CD4-positive, CD25-positive, alpha-beta regulatory T cell (primary cell): Measurements from ENCODE around the gene SEMA4D. TPM values are rescaled to one million over a fixed set of nuclear protein-coding genes. Genes with fewer than 3 reads are reported as not detected.

Experiments
- ATAC-seq, 2 donors: fragments of 150-1000 bp; cut with Tn5 transposase; one replicate each; pipeline ENCODE4 v1.10.0; 2021; ENCODE audit warnings: low read depth in 2 of 2, moderate number of reproducible peaks in 2 of 2, moderate library complexity in 1 of 2
- DNase-seq, 3 donors: peaks; one replicate each; pipeline versions ENCODE4 v3.0.0 to v3.0.0-alpha.2; 2012 to 2022; ENCODE audit warnings: mixed read lengths in 1 of 3
- H3K27ac ChIP-seq: one replicate; pipeline ENCODE4 v1.7.0; 2013; ENCODE audit warnings: mild to moderate bottlenecking, low read length; ENCODE audit not compliant: insufficient read depth, poor library complexity, severe bottlenecking
- H3K27me3 ChIP-seq: one replicate; pipeline ENCODE4 v1.7.0; 2013; ENCODE audit warnings: low read length; ENCODE audit not compliant: control insufficient read depth, insufficient read depth
- H3K36me3 ChIP-seq: one replicate; pipeline ENCODE4 v1.7.0; 2013; ENCODE audit warnings: mild to moderate bottlenecking, low read length, moderate library complexity; ENCODE audit not compliant: control insufficient read depth, insufficient read depth
- H3K4me1 ChIP-seq: 2 replicates; pipeline ENCODE4 v1.7.0; 2013; ENCODE audit warnings: mild to moderate bottlenecking, low read length; ENCODE audit not compliant: insufficient read depth, control insufficient read depth, poor library complexity, severe bottlenecking
- H3K4me3 ChIP-seq: one replicate; pipeline ENCODE4 v1.7.0; 2013; ENCODE audit warnings: low read depth, mild to moderate bottlenecking, low read length, moderate library complexity
- H3K9me3 ChIP-seq, 2 experiments: 1 replicate in 1 of 2; 2 replicates in 1 of 2; pipeline ENCODE4 v1.7.0; 2013; ENCODE audit warnings: low read length in 2 of 2, mild to moderate bottlenecking in 1 of 2, moderate library complexity in 1 of 2; ENCODE audit not compliant: control insufficient read depth in 2 of 2
- H3K27ac Mint-ChIP-seq, 3 donors: one replicate each; pipeline ENCODE4 v1.8.0; 2020 to 2022; ENCODE audit warnings: mild to moderate bottlenecking in 3 of 3, mixed read lengths in 3 of 3, moderate library complexity in 2 of 3
- H3K27me3 Mint-ChIP-seq: one replicate; pipeline ENCODE4 v1.8.0; 2022; ENCODE audit warnings: mild to moderate bottlenecking, mixed read lengths
- H3K36me3 Mint-ChIP-seq: one replicate; pipeline ENCODE4 v1.8.0; 2020; ENCODE audit warnings: mixed read lengths
- H3K4me1 Mint-ChIP-seq, 4 donors: one replicate each; pipeline ENCODE4 v1.8.0; 2020 to 2022; ENCODE audit warnings: mixed read lengths in 4 of 4, mild to moderate bottlenecking in 1 of 4
- H3K4me3 Mint-ChIP-seq, 4 donors: one replicate each; pipeline ENCODE4 v1.8.0; 2020 to 2022; ENCODE audit warnings: mild to moderate bottlenecking in 4 of 4, mixed read lengths in 4 of 4, moderate library complexity in 3 of 4
- H3K9me3 Mint-ChIP-seq, 7 donors: one replicate each; pipeline ENCODE4 v1.8.0; 2020 to 2022; ENCODE audit warnings: mixed read lengths in 7 of 7, mild to moderate bottlenecking in 3 of 7, moderate library complexity in 2 of 7
- polyA plus RNA-seq, 4 donors: library from polyadenylated mRNA; unstranded; fragments of 300-500 nt; fragmentation: Illumina TruSeq; gene quantifications; one replicate each; pipeline ENCODE4 v1.2.3, GENCODE V29; 2021
- total RNA-seq: library from RNA; stranded (reverse); gene quantifications from one replicate; pipeline ENCODE4 v1.2.3, GENCODE V29; 2022

The SEMA4D gene
- total and polyA plus RNA-seq, 5 donors from 2014 or later, result 67.5 to 480 (median 90.5) TPM

- Histone ChIP-seq H3K4me1 (peaks cover 100% of the 10 kb centered on the region), H3K9me3 (no peaks in the 10 kb centered on the region), H3K27ac (peak overlapping the region; percentile 69), H3K4me3 (peak overlapping the region; percentile 57), H3K27me3 (no peaks in the 10 kb centered on the region), H3K36me3 (peaks cover 4% of the 10 kb centered on the region)
- Mint-ChIP-seq H3K4me1 (peaks cover 34 to 99% (median 67%) of the 10 kb centered on the region in 4 donors), H3K9me3 (peaks cover 0 to 1% (median 0%) of the 10 kb centered on the region in 7 donors), H3K4me3 (peak overlapping the region; percentile 56 to 80 (median 76)), H3K27me3 (no peaks in the 10 kb centered on the region), H3K27ac (peak overlapping the region; percentile 92 to 95 (median 94)), H3K36me3 (peaks cover 13% of the 10 kb centered on the region)
- ATAC-seq (no peak), DNase-seq (no peak)
Observed at GRCh38 chr9:89425921-89426383, 72.0 kb downstream of the SEMA4D start.

GRCh38 chr9:89425024-89425805 is 72.7 kb downstream of the SEMA4D start:
- peaks cover 0 to 1% (median 0%) of the 10 kb centered on the region in 7 donors for H3K9me3 Mint-ChIP-seq
- H3K4me3 ChIP-seq, result no peak overlapping the region
- peaks cover 4% of the 10 kb centered on the region for H3K36me3 ChIP-seq
- H3K27me3 Mint-ChIP-seq, result no peaks in the 10 kb centered on the region
- H3K36me3 Mint-ChIP-seq, result peaks cover 14% of the 10 kb centered on the region
- ATAC-seq (no peak), DNase-seq (no peak)
- H3K27ac ChIP-seq, result peak overlapping the region; percentile 69
- H3K27me3 ChIP-seq, result no peaks in the 10 kb centered on the region
- no peaks in the 10 kb centered on the region for H3K9me3 ChIP-seq
- peak overlapping the region in 3 of 4 donors; percentile 43 to 80 (median 63) for H3K4me3 Mint-ChIP-seq
- peak overlapping the region; percentile 90 to 95 (median 92) for H3K27ac Mint-ChIP-seq
- H3K4me1 Mint-ChIP-seq, result peaks cover 39 to 99% (median 72%) of the 10 kb centered on the region in 4 donors
- H3K4me1 ChIP-seq, result peaks cover 100% of the 10 kb centered on the region

DNA sequence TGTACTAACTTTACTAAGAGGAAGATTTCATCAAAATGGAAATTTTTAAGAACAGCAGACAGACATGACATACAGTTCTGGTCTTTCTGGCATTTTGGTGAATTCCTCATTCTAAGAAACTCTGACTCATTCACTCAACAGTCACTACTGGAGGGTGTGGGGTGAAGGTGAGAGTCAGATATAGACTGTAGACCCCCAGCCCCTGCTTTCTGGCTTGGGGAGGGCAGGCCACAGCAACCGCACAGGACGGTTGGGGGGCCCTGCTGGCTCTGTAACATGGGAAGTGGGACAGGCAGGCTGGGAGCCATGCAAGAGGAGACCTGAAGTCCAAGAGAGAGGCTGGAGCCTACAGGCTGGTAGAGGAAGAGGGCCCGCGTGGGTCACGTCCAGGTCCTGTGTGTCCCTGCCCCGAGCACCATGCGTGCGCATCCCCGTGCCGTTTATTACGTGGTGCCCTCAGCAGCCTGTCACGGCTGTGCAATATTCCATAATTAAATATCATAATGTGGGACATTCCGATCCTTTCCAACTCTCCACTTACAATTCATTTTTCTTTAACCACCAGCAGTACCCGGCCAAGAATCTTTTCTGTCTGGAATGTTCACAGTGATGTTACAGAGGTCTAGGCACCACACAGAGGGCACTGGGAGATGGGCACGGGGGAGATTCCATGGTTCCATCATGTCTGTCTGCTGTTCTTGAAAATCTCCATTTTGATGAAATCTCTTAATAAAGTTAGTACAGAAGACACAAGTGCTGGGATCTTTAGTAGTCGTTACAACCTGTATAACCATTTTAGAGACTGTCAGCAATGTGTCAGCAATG is 75.5 kb downstream of the SEMA4D start:
- H3K27ac ChIP-seq, result peak overlapping the region; percentile 91
- peak overlapping the region; percentile 49 for H3K4me3 ChIP-seq
- no peaks in the 10 kb centered on the region for H3K27me3 Mint-ChIP-seq
- peaks cover 24% of the 10 kb centered on the region for H3K36me3 Mint-ChIP-seq
- no peaks in the 10 kb centered on the region for H3K27me3 ChIP-seq
- peaks cover 100% of the 10 kb centered on the region for H3K4me1 ChIP-seq
- no peaks in the 10 kb centered on the region for H3K9me3 ChIP-seq
- H3K27ac Mint-ChIP-seq, result peak overlapping the region; percentile 44 to 95 (median 93)
- DNase-seq (peak in 1 of 3 donors; percentile 82), ATAC-seq (peak; percentile 57 to 72)
- H3K4me1 Mint-ChIP-seq, result peaks cover 59 to 99% (median 78%) of the 10 kb centered on the region in 4 donors
- peaks cover 0 to 1% (median 0%) of the 10 kb centered on the region in 7 donors for H3K9me3 Mint-ChIP-seq
- no peaks in the 10 kb centered on the region for H3K36me3 ChIP-seq
- peak overlapping the region; percentile 18 to 87 (median 58) for H3K4me3 Mint-ChIP-seq

- Mint-ChIP-seq H3K9me3 (peaks cover 0 to 1% (median 0%) of the 10 kb centered on the region in 7 donors), H3K36me3 (peaks cover 24% of the 10 kb centered on the region)
- H3K27ac ChIP-seq, result peak overlapping the region; percentile 91
Observed at GRCh38 chr9:89421595-89421994, 76.3 kb downstream of the SEMA4D start.

GRCh38 chr9:89420397-89421178 is 77.3 kb downstream of the SEMA4D start:
- peak overlapping the region; percentile 87 to 98 (median 90) for H3K4me3 Mint-ChIP-seq
- ATAC-seq, result no peak
- peaks cover 100% of the 10 kb centered on the region for H3K4me1 ChIP-seq
- peak overlapping the region; percentile 91 for H3K27ac ChIP-seq
- H3K4me1 Mint-ChIP-seq, result peaks cover 53 to 98% (median 81%) of the 10 kb centered on the region in 4 donors
- H3K9me3 ChIP-seq, result no peaks in the 10 kb centered on the region
- peaks cover 8% of the 10 kb centered on the region for H3K36me3 ChIP-seq
- DNase-seq, result no peak
- peak overlapping the region; percentile 93 to 99 (median 95) for H3K27ac Mint-ChIP-seq
- no peaks in the 10 kb centered on the region for H3K27me3 Mint-ChIP-seq
- H3K9me3 Mint-ChIP-seq, result peaks cover 0 to 1% (median 0%) of the 10 kb centered on the region in 7 donors
- H3K27me3 ChIP-seq, result no peaks in the 10 kb centered on the region
- peak overlapping the region; percentile 83 for H3K4me3 ChIP-seq
- peaks cover 29% of the 10 kb centered on the region for H3K36me3 Mint-ChIP-seq

More at GRCh38 chr9:89421595-89421994, 76.3 kb downstream of the SEMA4D start:
- Mint-ChIP-seq H3K4me3 (peak overlapping the region in 3 of 4 donors; percentile 43 to 87 (median 74)), H3K4me1 (peaks cover 58 to 98% (median 78%) of the 10 kb centered on the region in 4 donors), H3K27ac (peak overlapping the region; percentile 93 to 95 (median 93)), H3K27me3 (no peaks in the 10 kb centered on the region)
- Histone ChIP-seq H3K4me1 (peaks cover 100% of the 10 kb centered on the region), H3K4me3 (peak overlapping the region; percentile 83), H3K27me3 (no peaks in the 10 kb centered on the region), H3K36me3 (no peaks in the 10 kb centered on the region), H3K9me3 (no peaks in the 10 kb centered on the region)
- no peak for ATAC-seq
- peak in 1 of 3 donors; percentile 41 for DNase-seq

DNA sequence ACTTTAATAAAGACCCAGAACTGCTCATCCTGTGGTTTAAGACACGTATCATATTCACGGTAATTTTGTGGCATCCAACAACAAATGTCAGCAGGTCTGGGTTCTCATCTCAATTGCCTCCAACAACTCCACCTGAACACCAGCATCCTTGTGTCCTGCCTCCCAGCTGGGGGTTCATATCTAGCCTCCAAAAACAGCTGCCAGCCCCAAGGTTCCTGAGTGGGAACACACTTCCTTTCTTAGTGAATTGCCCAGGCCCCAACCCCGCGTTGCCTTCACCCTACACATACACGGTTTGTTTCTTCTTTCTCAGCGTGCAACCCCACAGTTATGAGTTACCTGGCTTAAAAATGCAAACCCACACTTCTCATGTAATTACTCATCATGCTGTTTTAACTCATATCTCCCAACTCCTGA is 77.9 kb downstream of the SEMA4D start:
- Mint-ChIP-seq H3K27me3 (no peaks in the 10 kb centered on the region), H3K4me3 (peak overlapping the region; percentile 87 to 98 (median 90)), H3K9me3 (peaks cover 0 to 1% (median 0%) of the 10 kb centered on the region in 7 donors), H3K4me1 (peaks cover 53 to 98% (median 82%) of the 10 kb centered on the region in 4 donors), H3K27ac (peak overlapping the region; percentile 93 to 99 (median 95)), H3K36me3 (peaks cover 32% of the 10 kb centered on the region)
- Histone ChIP-seq H3K27me3 (no peaks in the 10 kb centered on the region), H3K36me3 (peaks cover 14% of the 10 kb centered on the region), H3K27ac (peak overlapping the region; percentile 91), H3K9me3 (no peaks in the 10 kb centered on the region), H3K4me1 (peaks cover 97% of the 10 kb centered on the region), H3K4me3 (peak overlapping the region; percentile 83)
- peak in 2 of 3 donors; percentile 45 to 70 for DNase-seq
- peak; percentile 21 to 26 for ATAC-seq
